Mesothelial cell of epicardium (in vitro differentiated cells): Measurements from ENCODE around the gene SPAG17. TPM values are rescaled to one million over a fixed set of nuclear protein-coding genes. Genes with fewer than 3 reads are reported as not detected.

Experiments
- DNase-seq, 2 experiments: peaks; one replicate each; pipeline ENCODE4 v3.0.0; 2021; ENCODE audit warnings: low spot score in 2 of 2; ENCODE audit not compliant: unreplicated experiment in 2 of 2
- H3K27ac Mint-ChIP-seq: 2 replicates; pipeline ENCODE4 v1.8.0; 2021; ENCODE audit warnings: mixed read lengths
- H3K27me3 Mint-ChIP-seq: 2 replicates; pipeline ENCODE4 v1.8.0; 2021; ENCODE audit warnings: low read depth, mixed read lengths
- H3K36me3 Mint-ChIP-seq: 2 replicates; pipeline ENCODE4 v1.8.0; 2021; ENCODE audit warnings: mixed read lengths
- H3K4me1 Mint-ChIP-seq: 2 replicates; pipeline ENCODE4 v1.8.0; 2021; ENCODE audit warnings: mixed read lengths
- H3K4me3 Mint-ChIP-seq: 2 replicates; pipeline ENCODE4 v1.8.0; 2021; ENCODE audit warnings: mild to moderate bottlenecking, moderate library complexity, mixed read lengths
- H3K9me3 Mint-ChIP-seq: 2 replicates; pipeline ENCODE4 v1.8.0; 2021; ENCODE audit warnings: mixed read lengths
- total RNA-seq: library from RNA; stranded (reverse); gene quantifications from 3 replicates; pipeline ENCODE4 v1.2.1, GENCODE V29; 2021
- TF ChIP-seq, protein P1 (sequence below): fragments of 200-600 bp; sonication (generic); IDR thresholded peaks from one replicate; pipeline ENCODE4 v1.5.0; 2021; ENCODE audit warnings: antibody characterized with exemption; ENCODE audit not compliant: unreplicated experiment

The SPAG17 gene
- total RNA-seq, 1 donor from 2014 or later: 2.7 TPM

DNA sequence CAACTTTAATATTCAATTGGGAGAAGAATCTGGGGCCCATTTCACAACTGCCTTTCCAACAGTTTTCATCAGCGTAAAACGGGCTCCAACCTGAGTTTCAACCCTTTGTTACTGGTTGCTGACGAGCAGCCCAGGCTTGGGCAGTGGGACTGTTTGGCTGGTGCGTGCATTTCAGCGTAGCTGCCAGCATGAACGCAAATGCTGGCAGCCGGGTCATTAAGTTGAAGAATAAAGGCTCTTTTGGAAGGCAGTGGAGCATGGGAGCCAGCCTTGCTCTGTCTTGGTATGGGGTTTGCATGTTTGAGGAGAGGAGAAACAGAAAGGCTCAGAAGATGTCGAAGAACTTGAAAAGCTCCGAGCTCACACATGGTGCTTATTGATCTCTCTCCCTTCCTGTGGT lies 214.8 kb downstream of the SPAG17 start:
- TF ChIP-seq, protein P1, sequence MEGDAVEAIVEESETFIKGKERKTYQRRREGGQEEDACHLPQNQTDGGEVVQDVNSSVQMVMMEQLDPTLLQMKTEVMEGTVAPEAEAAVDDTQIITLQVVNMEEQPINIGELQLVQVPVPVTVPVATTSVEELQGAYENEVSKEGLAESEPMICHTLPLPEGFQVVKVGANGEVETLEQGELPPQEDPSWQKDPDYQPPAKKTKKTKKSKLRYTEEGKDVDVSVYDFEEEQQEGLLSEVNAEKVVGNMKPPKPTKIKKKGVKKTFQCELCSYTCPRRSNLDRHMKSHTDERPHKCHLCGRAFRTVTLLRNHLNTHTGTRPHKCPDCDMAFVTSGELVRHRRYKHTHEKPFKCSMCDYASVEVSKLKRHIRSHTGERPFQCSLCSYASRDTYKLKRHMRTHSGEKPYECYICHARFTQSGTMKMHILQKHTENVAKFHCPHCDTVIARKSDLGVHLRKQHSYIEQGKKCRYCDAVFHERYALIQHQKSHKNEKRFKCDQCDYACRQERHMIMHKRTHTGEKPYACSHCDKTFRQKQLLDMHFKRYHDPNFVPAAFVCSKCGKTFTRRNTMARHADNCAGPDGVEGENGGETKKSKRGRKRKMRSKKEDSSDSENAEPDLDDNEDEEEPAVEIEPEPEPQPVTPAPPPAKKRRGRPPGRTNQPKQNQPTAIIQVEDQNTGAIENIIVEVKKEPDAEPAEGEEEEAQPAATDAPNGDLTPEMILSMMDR: no peak
- Mint-ChIP-seq H3K9me3 (no peaks in the 10 kb centered on the region), H3K27me3 (no peaks in the 10 kb centered on the region), H3K36me3 (no peaks in the 10 kb centered on the region), H3K4me1 (peaks cover 5% of the 10 kb centered on the region), H3K27ac (no peak overlapping the region), H3K4me3 (no peak overlapping the region)
- no peak for DNase-seq

DNA sequence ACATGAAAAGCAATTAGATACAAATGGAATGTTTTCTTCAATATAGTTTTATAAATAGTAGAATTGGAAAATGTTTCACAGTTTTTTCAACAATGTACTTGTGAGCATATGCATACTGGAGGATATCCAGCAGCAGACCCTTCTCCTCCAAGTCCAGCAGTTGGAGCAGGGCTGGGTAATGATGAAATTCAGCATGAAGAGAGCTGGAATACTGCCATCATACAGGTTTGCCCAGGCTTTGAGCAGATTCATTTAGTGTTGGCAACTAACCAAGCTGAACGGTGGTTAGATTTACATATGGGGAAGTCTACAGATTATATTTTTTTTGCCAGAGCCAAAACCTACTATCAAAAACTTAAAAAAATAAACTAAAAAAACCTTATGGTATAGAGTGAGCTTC lies 217.1 kb downstream of the SPAG17 start:
- Mint-ChIP-seq H3K9me3 (no peaks in the 10 kb centered on the region), H3K4me1 (peaks cover 5% of the 10 kb centered on the region), H3K27ac (no peak overlapping the region), H3K36me3 (no peaks in the 10 kb centered on the region), H3K27me3 (no peaks in the 10 kb centered on the region), H3K4me3 (no peak overlapping the region)
- DNase-seq: no peak
- TF ChIP-seq, protein P1: no peak

GRCh38 chr1:117967477-117967876 lies 217.6 kb downstream of the SPAG17 start:
- no peaks in the 10 kb centered on the region for H3K36me3 Mint-ChIP-seq
- no peaks in the 10 kb centered on the region for H3K27me3 Mint-ChIP-seq
- no peaks in the 10 kb centered on the region for H3K9me3 Mint-ChIP-seq
- H3K27ac Mint-ChIP-seq: no peak overlapping the region
- TF ChIP-seq, protein P1: peak; percentile 37
- H3K4me3 Mint-ChIP-seq: no peak overlapping the region
- H3K4me1 Mint-ChIP-seq: peaks cover 5% of the 10 kb centered on the region
- DNase-seq: no peak

- DNase-seq: no peak
- no peak overlapping the region for H3K4me3 Mint-ChIP-seq
- no peaks in the 10 kb centered on the region for H3K9me3 Mint-ChIP-seq
- H3K27me3 Mint-ChIP-seq: no peaks in the 10 kb centered on the region
- H3K27ac Mint-ChIP-seq: no peak overlapping the region
- peaks cover 7% of the 10 kb centered on the region for H3K36me3 Mint-ChIP-seq
- TF ChIP-seq, protein P1: no peak
- H3K4me1 Mint-ChIP-seq: peaks cover 5% of the 10 kb centered on the region
These were observed 220.6 kb downstream of the SPAG17 start for GRCh38 chr1:117964290-117965038.

GRCh38 chr1:117959364-117959763 lies 225.7 kb downstream of the SPAG17 start:
- DNase-seq: no peak
- Mint-ChIP-seq H3K27me3 (no peaks in the 10 kb centered on the region), H3K36me3 (peaks cover 42% of the 10 kb centered on the region), H3K27ac (no peak overlapping the region), H3K4me1 (no peaks in the 10 kb centered on the region), H3K9me3 (no peaks in the 10 kb centered on the region), H3K4me3 (no peak overlapping the region)
- TF ChIP-seq, protein P1: no peak
